IPS-15b (cell line): ENCODE results near the gene NUPR1.
"Not testable (repeated sequence)": the region's sequence is repeated elsewhere in the genome, so short reads cannot be mapped to it uniquely, and the experiment has no call there.

ENCODE experiments used
- H3K27me3 ChIP-seq: one replicate; pipeline ENCODE4 v1.6.1; 2013; ENCODE audit warnings: low read length; ENCODE audit not compliant: control insufficient read depth, insufficient read depth
- H3K36me3 ChIP-seq: one replicate; pipeline ENCODE4 v1.6.1; 2013; ENCODE audit warnings: low read length; ENCODE audit not compliant: control insufficient read depth, insufficient read depth
- H3K4me1 ChIP-seq: one replicate; pipeline ENCODE4 v1.6.1; 2013; ENCODE audit warnings: mild to moderate bottlenecking, low read length; ENCODE audit not compliant: control insufficient read depth, insufficient read depth
- H3K4me3 ChIP-seq: one replicate; pipeline ENCODE4 v1.5.1; 2013; ENCODE audit warnings: low read depth, low read length
- H3K9ac ChIP-seq: one replicate; pipeline ENCODE4 v1.6.1; 2013; ENCODE audit warnings: low read depth, mild to moderate bottlenecking, low read length
- H3K9me3 ChIP-seq: one replicate; pipeline ENCODE4 v1.6.1; 2013; ENCODE audit warnings: mild to moderate bottlenecking, low read length; ENCODE audit not compliant: control insufficient read depth, insufficient read depth

The NUPR1 gene

GRCh38 chr16:28549301-28549899, 10.6 kb upstream of the NUPR1 start:
- Histone ChIP-seq H3K4me3 (no peak overlapping the region), H3K4me1 (no peaks in the 10 kb centered on the region), H3K27me3 (no peaks in the 10 kb centered on the region), H3K9me3 (no peaks in the 10 kb centered on the region), H3K9ac (no peak overlapping the region), H3K36me3 (no peaks in the 10 kb centered on the region)

- H3K36me3 ChIP-seq, result no peaks in the 10 kb centered on the region
- H3K9ac ChIP-seq, result no peak overlapping the region
- H3K9me3 ChIP-seq, result no peaks in the 10 kb centered on the region
- no peaks in the 10 kb centered on the region for H3K27me3 ChIP-seq
- no peak overlapping the region for H3K4me3 ChIP-seq
- H3K4me1 ChIP-seq, result no peaks in the 10 kb centered on the region
Measured at GRCh38 chr16:28548306-28548802, 9.6 kb upstream of the NUPR1 start.

DNA sequence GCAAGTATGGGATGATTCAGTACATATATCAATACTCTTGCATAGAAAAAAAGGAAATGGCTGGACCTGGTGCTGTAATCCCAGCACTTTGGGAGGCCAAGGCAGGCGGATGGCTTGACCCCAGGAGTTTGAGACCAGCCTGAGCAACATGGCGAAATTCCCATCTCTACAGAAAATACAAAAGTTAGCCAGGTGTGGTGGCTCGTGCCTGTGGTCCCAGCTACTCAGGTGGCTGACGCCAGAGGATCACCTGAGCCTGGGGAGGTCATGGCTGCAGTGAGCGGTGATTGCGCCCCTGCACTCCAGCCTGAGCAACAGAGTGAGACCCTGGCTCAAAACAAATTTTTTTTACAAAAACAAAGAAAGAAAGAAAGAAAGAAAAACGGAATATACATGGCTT, 7.9 kb upstream of the NUPR1 start:
- H3K9me3 ChIP-seq, result no peaks in the 10 kb centered on the region
- H3K9ac ChIP-seq, result no peak overlapping the region
- no peaks in the 10 kb centered on the region for H3K27me3 ChIP-seq
- H3K36me3 ChIP-seq, result no peaks in the 10 kb centered on the region
- H3K4me1 ChIP-seq, result no peaks in the 10 kb centered on the region
- no peak overlapping the region for H3K4me3 ChIP-seq

GRCh38 chr16:28545964-28546363, 7.2 kb upstream of the NUPR1 start:
- not testable (repeated sequence) for H3K27me3 ChIP-seq

GRCh38 chr16:28544998-28545397, 6.2 kb upstream of the NUPR1 start:
- Histone ChIP-seq H3K4me1 (no peaks in the 10 kb centered on the region), H3K36me3 (no peaks in the 10 kb centered on the region), H3K4me3 (no peak overlapping the region), H3K9ac (no peak overlapping the region), H3K9me3 (no peaks in the 10 kb centered on the region), H3K27me3 (no peaks in the 10 kb centered on the region)

More at GRCh38 chr16:28545964-28546363, 7.2 kb upstream of the NUPR1 start:
- H3K9me3 ChIP-seq, H3K9ac ChIP-seq, H3K36me3 ChIP-seq, H3K4me1 ChIP-seq, H3K4me3 ChIP-seq: not testable (repeated sequence)

- no peaks in the 10 kb centered on the region for H3K27me3 ChIP-seq
- H3K4me3 ChIP-seq, result no peak overlapping the region
- H3K9ac ChIP-seq, result no peak overlapping the region
Measured at GRCh38 chr16:28543072-28543471, 4.3 kb upstream of the NUPR1 start.

GRCh38 chr16:28542646-28543045, 3.9 kb upstream of the NUPR1 start:
- Histone ChIP-seq H3K36me3 (no peaks in the 10 kb centered on the region), H3K27me3 (no peaks in the 10 kb centered on the region), H3K9ac (no peak overlapping the region), H3K4me1 (no peaks in the 10 kb centered on the region), H3K9me3 (no peaks in the 10 kb centered on the region), H3K4me3 (no peak overlapping the region)

More at GRCh38 chr16:28543072-28543471, 4.3 kb upstream of the NUPR1 start:
- H3K4me1 ChIP-seq, result no peaks in the 10 kb centered on the region
- no peaks in the 10 kb centered on the region for H3K9me3 ChIP-seq
- no peaks in the 10 kb centered on the region for H3K36me3 ChIP-seq

- Histone ChIP-seq H3K9ac (no peak overlapping the region), H3K9me3 (no peaks in the 10 kb centered on the region), H3K27me3 (no peaks in the 10 kb centered on the region), H3K36me3 (no peaks in the 10 kb centered on the region), H3K4me3 (no peak overlapping the region), H3K4me1 (no peaks in the 10 kb centered on the region)
Measured at GRCh38 chr16:28540346-28540745, 1.6 kb upstream of the NUPR1 start.

GRCh38 chr16:28537964-28538732, 626 bp downstream of the NUPR1 start:
- Histone ChIP-seq H3K9me3 (no peaks in the 10 kb centered on the region), H3K27me3 (no peaks in the 10 kb centered on the region), H3K4me1 (no peaks in the 10 kb centered on the region), H3K36me3 (no peaks in the 10 kb centered on the region), H3K4me3 (no peak overlapping the region), H3K9ac (no peak overlapping the region)

GRCh38 chr16:28537076-28537475, 1.7 kb downstream of the NUPR1 start:
- Histone ChIP-seq H3K4me1 (no peaks in the 10 kb centered on the region), H3K9me3 (no peaks in the 10 kb centered on the region), H3K27me3 (no peaks in the 10 kb centered on the region), H3K36me3 (no peaks in the 10 kb centered on the region), H3K9ac (no peak overlapping the region), H3K4me3 (no peak overlapping the region)

GRCh38 chr16:28534542-28535373, 4.0 kb downstream of the NUPR1 start:
- Histone ChIP-seq H3K9ac (no peak overlapping the region), H3K9me3 (no peaks in the 10 kb centered on the region), H3K4me1 (no peaks in the 10 kb centered on the region)

More at GRCh38 chr16:28534542-28535373, 4.0 kb downstream of the NUPR1 start:
- no peak overlapping the region for H3K4me3 ChIP-seq
- H3K36me3 ChIP-seq, result no peaks in the 10 kb centered on the region
- H3K27me3 ChIP-seq, result no peaks in the 10 kb centered on the region
